ENCODE results near the gene PSMB1. TPM values are rescaled to one million over a fixed set of nuclear protein-coding genes. Genes with fewer than 3 reads are reported as not detected.

PSMB1 gene
- total RNA-seq, 1 experiment from 2014 or later: 282 TPM

DNA sequence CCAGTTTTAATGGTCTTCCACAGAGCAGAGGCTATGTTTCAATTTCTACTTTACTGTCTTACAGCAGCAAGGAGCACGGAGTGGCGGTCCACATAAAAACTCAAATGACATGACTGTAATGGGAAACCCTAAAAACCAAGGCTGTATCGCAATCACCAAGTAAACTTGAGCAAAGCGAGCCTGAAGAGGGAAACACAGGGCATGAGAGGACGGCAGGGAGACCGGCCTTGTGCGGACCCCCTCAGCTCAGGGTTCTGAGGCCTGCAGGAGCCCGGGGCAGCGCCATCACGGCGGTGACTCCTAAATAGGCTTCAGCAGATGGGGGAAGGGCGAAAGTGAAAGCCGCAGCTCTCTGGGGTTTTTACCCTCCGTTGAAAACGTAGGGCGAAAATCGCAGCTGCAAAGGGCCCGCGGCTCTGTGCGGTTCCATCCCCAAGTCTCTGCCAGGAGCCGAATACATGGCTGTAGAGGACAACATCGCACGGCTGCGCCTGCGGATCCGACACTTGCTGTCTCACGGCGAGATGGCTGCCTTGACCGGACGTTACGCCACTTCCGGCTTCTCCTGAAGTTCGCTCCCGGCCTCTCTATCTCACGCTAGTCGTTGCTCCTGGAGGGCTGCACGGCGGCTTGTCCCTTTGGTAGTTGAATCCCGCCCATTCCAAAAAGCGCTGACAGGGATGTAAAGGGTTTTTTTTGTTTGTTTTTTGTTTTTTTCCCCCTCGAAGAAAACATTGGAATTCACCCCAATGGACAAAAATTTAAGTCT lies at the start of gene PSMB1 (continued):
- TF ChIP-seq SP1 (IDR thresholded peaks at IDR 0.05; ENCODE audit: low read depth) (peak; percentile 31; the same call in 1 of the 2 replicates), EGR1 (IDR thresholded peaks at IDR 0.05; ENCODE audit: low read depth) (0 out of 2 replicates have a peak, but pooled peaks have one; percentile 14), EZH2 (IDR thresholded peaks at IDR 0.05) (no peak), POLR2A (IDR thresholded peaks at IDR 0.05; ENCODE audit: borderline replicate concordance, extremely low read depth, insufficient read depth, insufficient read length) (peak; percentile 84), ZNF274 (IDR thresholded peaks at IDR 0.05; ENCODE audit: low read depth, low read length) (no peak)
- TF ChIP-seq, protein P1, sequence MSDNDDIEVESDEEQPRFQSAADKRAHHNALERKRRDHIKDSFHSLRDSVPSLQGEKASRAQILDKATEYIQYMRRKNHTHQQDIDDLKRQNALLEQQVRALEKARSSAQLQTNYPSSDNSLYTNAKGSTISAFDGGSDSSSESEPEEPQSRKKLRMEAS (IDR thresholded peaks at IDR 0.05): peak; percentile 76

DNA sequence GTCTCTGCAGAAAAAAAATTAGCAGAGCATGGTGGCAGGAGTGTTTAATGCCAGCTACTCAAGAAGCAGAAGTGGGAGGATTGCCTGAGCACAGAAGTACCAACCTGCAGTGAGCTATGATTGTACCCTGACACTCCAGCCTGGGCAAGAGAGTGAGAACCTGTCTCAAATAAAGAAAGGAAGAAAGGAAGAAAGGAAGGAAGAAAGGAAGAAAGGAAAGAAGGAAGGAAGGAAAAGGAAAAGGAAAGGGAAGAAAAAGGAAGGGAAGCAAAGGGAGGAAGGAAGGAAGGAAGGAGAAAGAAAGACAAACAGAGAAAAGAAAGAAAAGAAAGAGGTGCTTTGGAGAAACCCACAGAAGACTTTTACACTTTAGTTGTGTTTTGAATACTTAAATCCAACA lies 44.2 kb upstream of the PSMB1 start:
- ChIA-PET CTCF (no interaction called here), RAD21 (ENCODE audit: low non-redundant PET in 1 of 2, low total read pairs in 2 of 2, uncharacterized antibody in 2 of 2, unreplicated experiment in 2 of 2) (interaction anchor here in 1 of 2 experiments (0.7 kb wide), 1 partner anchor 24 kb away, joined by 3 read pairs; no protein-coding TSS in a partner anchor), POLR2A (no interaction called here)
- Histone ChIP-seq H3K36me3 (ENCODE audit: control insufficient read depth in 1 of 2, insufficient read depth in 2 of 2, low read length in 2 of 2) (no peaks in the 10 kb centered on the region), H2AFZ (ENCODE audit: low read depth, low read length, poor library complexity, severe bottlenecking) (no peak overlapping the region), H3K9ac (ENCODE audit: low read length) (no peak overlapping the region), H3K9me2 (ENCODE audit: insufficient read depth) (no peaks in the 10 kb centered on the region), H3K9me3 (ENCODE audit: control insufficient read depth in 1 of 2, insufficient read depth in 1 of 2, low read depth in 1 of 2, low read length in 2 of 2) (no peaks in the 10 kb centered on the region), H3K4me3 (replicated peaks in 1 of 2; ENCODE audit: low read depth in 1 of 2, low read length in 2 of 2) (no peak overlapping the region), H3K27ac (ENCODE audit: low read depth, low read length) (no peak overlapping the region), H3K79me2 (ENCODE audit: insufficient read depth, low read length) (no peaks in the 10 kb centered on the region), H4K20me1 (ENCODE audit: insufficient read depth) (no peaks in the 10 kb centered on the region), H3K27me3 (ENCODE audit: insufficient read depth, low read length) (no peaks in the 10 kb centered on the region), H3K4me2 (ENCODE audit: low read length) (no peak overlapping the region), H3K4me1 (ENCODE audit: control insufficient read depth in 1 of 2, insufficient read depth in 2 of 2, low read length in 2 of 2) (no peaks in the 10 kb centered on the region)
- intact Hi-C loops (cut with micrococcal nuclease): no loop called here
- TF ChIP-seq POLR2A (IDR thresholded peaks at IDR 0.05; ENCODE audit: borderline replicate concordance, extremely low read depth, insufficient read depth, insufficient read length) (no peak), CEBPB (IDR thresholded peaks at IDR 0.05; ENCODE audit: low read depth) (no peak), EZH2phosphoT487 (IDR thresholded peaks at IDR 0.05; ENCODE audit: borderline replicate concordance) (no peak), ELF1 (IDR thresholded peaks at IDR 0.05; ENCODE audit: borderline replicate concordance, low read depth) (no peak), ZFX (IDR thresholded peaks at IDR 0.05) (no peak), RAD21 (IDR thresholded peaks at IDR 0.05; ENCODE audit: low read depth) (no peak), SRF (IDR thresholded peaks at IDR 0.05; ENCODE audit: low read depth) (no peak), POLR2AphosphoS5 (IDR thresholded peaks at IDR 0.05; ENCODE audit: low read depth, low read length) (no peak), FOSL1 (IDR thresholded peaks at IDR 0.05; ENCODE audit: low read depth) (no peak), YY1 (IDR thresholded peaks at IDR 0.05; ENCODE audit: extremely low read depth, insufficient replicate concordance, low read depth, low read length) (no peak), SIN3A (IDR thresholded peaks at IDR 0.05; ENCODE audit: low read depth) (no peak), CBX3 (IDR thresholded peaks at IDR 0.05; ENCODE audit: low read depth) (no peak), ZNF274 (IDR thresholded peaks at IDR 0.05; ENCODE audit: low read depth, low read length) (no peak), SP1 (IDR thresholded peaks at IDR 0.05; ENCODE audit: low read depth) (no peak)
- TF ChIP-seq, protein P2, sequence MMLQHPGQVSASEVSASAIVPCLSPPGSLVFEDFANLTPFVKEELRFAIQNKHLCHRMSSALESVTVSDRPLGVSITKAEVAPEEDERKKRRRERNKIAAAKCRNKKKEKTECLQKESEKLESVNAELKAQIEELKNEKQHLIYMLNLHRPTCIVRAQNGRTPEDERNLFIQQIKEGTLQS (IDR thresholded peaks at IDR 0.05): no peak
- TF ChIP-seq, protein P3, sequence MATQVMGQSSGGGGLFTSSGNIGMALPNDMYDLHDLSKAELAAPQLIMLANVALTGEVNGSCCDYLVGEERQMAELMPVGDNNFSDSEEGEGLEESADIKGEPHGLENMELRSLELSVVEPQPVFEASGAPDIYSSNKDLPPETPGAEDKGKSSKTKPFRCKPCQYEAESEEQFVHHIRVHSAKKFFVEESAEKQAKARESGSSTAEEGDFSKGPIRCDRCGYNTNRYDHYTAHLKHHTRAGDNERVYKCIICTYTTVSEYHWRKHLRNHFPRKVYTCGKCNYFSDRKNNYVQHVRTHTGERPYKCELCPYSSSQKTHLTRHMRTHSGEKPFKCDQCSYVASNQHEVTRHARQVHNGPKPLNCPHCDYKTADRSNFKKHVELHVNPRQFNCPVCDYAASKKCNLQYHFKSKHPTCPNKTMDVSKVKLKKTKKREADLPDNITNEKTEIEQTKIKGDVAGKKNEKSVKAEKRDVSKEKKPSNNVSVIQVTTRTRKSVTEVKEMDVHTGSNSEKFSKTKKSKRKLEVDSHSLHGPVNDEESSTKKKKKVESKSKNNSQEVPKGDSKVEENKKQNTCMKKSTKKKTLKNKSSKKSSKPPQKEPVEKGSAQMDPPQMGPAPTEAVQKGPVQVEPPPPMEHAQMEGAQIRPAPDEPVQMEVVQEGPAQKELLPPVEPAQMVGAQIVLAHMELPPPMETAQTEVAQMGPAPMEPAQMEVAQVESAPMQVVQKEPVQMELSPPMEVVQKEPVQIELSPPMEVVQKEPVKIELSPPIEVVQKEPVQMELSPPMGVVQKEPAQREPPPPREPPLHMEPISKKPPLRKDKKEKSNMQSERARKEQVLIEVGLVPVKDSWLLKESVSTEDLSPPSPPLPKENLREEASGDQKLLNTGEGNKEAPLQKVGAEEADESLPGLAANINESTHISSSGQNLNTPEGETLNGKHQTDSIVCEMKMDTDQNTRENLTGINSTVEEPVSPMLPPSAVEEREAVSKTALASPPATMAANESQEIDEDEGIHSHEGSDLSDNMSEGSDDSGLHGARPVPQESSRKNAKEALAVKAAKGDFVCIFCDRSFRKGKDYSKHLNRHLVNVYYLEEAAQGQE (IDR thresholded peaks at IDR 0.05; ENCODE audit: low read depth): no peak
- TF ChIP-seq, protein P4, sequence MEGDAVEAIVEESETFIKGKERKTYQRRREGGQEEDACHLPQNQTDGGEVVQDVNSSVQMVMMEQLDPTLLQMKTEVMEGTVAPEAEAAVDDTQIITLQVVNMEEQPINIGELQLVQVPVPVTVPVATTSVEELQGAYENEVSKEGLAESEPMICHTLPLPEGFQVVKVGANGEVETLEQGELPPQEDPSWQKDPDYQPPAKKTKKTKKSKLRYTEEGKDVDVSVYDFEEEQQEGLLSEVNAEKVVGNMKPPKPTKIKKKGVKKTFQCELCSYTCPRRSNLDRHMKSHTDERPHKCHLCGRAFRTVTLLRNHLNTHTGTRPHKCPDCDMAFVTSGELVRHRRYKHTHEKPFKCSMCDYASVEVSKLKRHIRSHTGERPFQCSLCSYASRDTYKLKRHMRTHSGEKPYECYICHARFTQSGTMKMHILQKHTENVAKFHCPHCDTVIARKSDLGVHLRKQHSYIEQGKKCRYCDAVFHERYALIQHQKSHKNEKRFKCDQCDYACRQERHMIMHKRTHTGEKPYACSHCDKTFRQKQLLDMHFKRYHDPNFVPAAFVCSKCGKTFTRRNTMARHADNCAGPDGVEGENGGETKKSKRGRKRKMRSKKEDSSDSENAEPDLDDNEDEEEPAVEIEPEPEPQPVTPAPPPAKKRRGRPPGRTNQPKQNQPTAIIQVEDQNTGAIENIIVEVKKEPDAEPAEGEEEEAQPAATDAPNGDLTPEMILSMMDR (IDR thresholded peaks at IDR 0.05 in 2 of 3, conservative IDR thresholded peaks at IDR 0.05 in 1 of 3; ENCODE audit: borderline replicate concordance in 1 of 3, insufficient read depth in 1 of 3, low read depth in 2 of 3, low read length in 2 of 3): no peak
- BruUV-seq (replicated peaks): no TSS peak
- DNase-seq (ENCODE audit: low read depth, low spot score) (no peak), ATAC-seq (no peak)

Measured in HCT116 (cell line).